Brain microvascular endothelial cell (primary cell): Measurements from ENCODE around the gene MBD4.

Experiments
- DNase-seq: peaks from one replicate; pipeline ENCODE4 v3.0.0-alpha.2; 2020
- H3K27ac ChIP-seq: fragments of 250-450 bp; sonication (Bioruptor Pico); 2 replicates; pipeline ENCODE4 v1.5.1; 2020; ENCODE audit warnings: mild to moderate bottlenecking, moderate library complexity
- H3K27me3 ChIP-seq: fragments of 250-450 bp; sonication (Bioruptor Pico); replicated peaks from 2 replicates; pipeline ENCODE4 v1.5.1; 2020; ENCODE audit warnings: mild to moderate bottlenecking
- H3K36me3 ChIP-seq: fragments of 250-450 bp; sonication (Bioruptor Pico); replicated peaks from 2 replicates; pipeline ENCODE4 v1.5.1; 2020; ENCODE audit warnings: mild to moderate bottlenecking
- H3K4me3 ChIP-seq: 2 replicates; pipeline ENCODE4 v1.5.1; 2011; ENCODE audit warnings: low read depth, mild to moderate bottlenecking, control low read depth, low read length, moderate library complexity
- CTCF ChIP-seq: IDR thresholded peaks from 2 replicates; pipeline ENCODE4 v1.5.1; 2011; ENCODE audit warnings: low read depth, mild to moderate bottlenecking, moderate library complexity, low read length, control low read depth, inconsistent platforms; ENCODE audit errors: missing control alignments
- in situ Hi-C: cut with HindIII; loops from 2 replicates; pipeline ENCODE4 v1.10.0; 2017; ENCODE audit warnings: low sequenced_read_pairs, low pct_ligation_motif_present

MBD4 gene

GRCh38 chr3:129460572-129460971, 20.8 kb upstream of the MBD4 start:
- no peak overlapping the region for H3K27ac ChIP-seq
- no peaks in the 10 kb centered on the region for H3K36me3 ChIP-seq
- in situ Hi-C loops = no loop called here
- H3K4me3 ChIP-seq = no peak overlapping the region
- TF ChIP-seq CTCF = no peak
- no peak for DNase-seq
- no peaks in the 10 kb centered on the region for H3K27me3 ChIP-seq

- in situ Hi-C loops = no loop called here
- no peak for TF ChIP-seq CTCF
- H3K36me3 ChIP-seq = no peaks in the 10 kb centered on the region
- DNase-seq = no peak
- H3K4me3 ChIP-seq = no peak overlapping the region
- no peaks in the 10 kb centered on the region for H3K27me3 ChIP-seq
- no peak overlapping the region for H3K27ac ChIP-seq
Observed at GRCh38 chr3:129460155-129460554, 20.4 kb upstream of the MBD4 start.

DNA sequence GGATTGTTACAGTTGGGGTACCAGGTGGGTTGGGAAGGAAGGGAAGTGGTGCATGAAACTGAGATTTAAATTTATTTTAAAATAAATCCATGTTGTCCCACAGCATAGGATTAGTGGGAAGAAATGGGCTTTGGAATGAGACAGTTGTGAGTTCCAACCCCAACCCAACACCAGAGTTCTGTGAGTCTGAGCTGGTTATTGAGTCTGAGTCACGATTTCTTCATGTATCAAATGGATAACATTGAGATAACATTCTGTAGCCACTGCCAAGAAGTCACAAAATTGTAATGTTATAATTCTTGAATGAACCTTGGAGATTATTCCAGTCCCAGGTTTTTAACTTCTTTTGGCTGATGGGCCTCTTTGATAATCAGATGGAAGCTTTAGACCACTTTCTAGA, 14.0 kb upstream of the MBD4 start:
- peak; percentile 47 for DNase-seq
- Histone ChIP-seq H3K36me3 (no peaks in the 10 kb centered on the region), H3K27ac (no peak overlapping the region), H3K27me3 (no peaks in the 10 kb centered on the region), H3K4me3 (no peak overlapping the region)
- in situ Hi-C loops = no loop called here
- no peak for TF ChIP-seq CTCF

DNA sequence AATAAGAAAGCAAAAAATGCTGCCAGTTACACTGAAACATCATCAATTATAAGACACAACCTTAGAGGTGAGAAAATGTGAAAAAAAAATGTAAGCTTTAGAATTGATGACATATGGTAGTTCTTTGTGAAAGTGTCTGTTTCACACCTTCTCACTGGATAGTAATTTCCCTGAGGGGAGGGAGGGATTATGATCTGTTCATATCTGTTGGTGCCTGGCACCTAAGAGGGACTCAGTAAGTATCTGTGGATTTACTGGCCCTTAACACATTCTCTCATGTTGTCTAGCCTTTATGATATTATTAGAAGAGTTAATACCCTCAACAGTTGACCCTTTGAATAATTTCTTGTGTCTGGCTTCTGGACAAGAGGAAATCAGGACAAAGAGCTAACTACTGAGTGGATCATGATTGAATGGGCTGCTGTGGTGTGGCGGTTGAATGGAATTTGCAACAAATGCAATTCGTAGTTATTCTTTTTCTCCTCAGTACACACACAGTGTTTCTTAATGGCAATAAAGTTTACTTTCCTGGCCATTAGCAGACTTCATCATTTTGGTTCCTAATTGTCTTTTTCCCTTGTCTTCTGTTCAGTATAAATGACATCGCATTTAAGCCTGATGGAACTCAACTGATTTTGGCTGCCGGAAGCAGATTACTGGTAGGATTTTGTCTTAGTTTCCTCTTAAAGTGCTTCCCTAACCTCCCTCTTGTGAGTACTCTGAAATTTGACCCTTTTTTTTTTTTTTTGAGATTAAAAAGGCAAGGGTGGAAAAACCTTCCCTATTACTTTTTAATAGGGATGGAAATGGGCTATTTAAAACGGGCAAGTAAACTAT, 9.7 kb upstream of the MBD4 start:
- Histone ChIP-seq H3K27ac (no peak overlapping the region), H3K36me3 (no peaks in the 10 kb centered on the region), H3K4me3 (no peak overlapping the region), H3K27me3 (no peaks in the 10 kb centered on the region)
- no peak for TF ChIP-seq CTCF
- no peak for DNase-seq
- in situ Hi-C loops = no loop called here

DNA sequence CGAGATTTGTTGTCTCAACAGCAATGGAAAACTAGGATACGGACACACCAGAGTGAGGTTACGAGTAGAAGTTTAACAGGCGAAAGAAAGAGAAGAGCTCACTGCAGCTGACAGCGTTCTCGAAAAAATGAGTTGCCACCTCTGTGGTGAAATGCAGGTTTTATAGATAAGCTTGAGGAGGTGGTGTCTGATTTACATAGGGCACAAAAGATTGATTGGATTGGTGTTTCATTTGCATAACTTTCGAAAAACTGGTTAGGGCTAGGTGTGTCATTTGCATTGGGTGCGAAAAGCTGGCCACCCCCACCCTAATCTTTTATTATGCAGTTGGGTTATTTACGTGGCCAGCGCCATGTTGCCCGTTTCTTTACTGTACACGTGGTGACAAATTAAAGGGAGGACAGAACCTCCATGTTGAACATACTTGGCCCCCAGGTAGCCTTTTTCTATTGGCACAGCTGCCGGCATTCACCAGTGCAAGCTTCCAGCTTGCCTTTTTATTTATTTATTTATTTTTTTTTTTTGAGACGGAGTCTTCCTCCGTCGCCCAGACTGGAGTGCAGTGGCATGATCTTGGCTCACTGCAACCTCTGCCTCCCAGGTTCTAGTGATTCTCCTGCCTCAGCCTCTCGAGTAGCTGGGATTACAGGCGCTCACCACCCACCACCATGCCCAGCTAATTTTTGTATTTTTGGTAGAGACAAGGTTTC, 8.6 kb upstream of the MBD4 start:
- TF ChIP-seq CTCF = no peak
- Histone ChIP-seq H3K27me3 (no peaks in the 10 kb centered on the region), H3K27ac (no peak overlapping the region), H3K4me3 (no peak overlapping the region), H3K36me3 (no peaks in the 10 kb centered on the region)
- in situ Hi-C loops = no loop called here
- DNase-seq = no peak
